Tibial nerve (tissue), 4 donors: ENCODE measurements around the gene GALK1.

Experiments
- EP300 ChIP-seq, 2 donors: sonication (generic); formaldehyde crosslinking; IDR thresholded peaks; one replicate each; pipeline ENCODE4 v1.6.1; 2017; ENCODE audit warnings: antibody characterized with exemption in 2 of 2, mild to moderate bottlenecking in 1 of 2
- POLR2A ChIP-seq, 2 donors: fragments of 450-650 bp; IDR thresholded peaks; one replicate each; pipeline ENCODE4 v1.6.1; 2017; ENCODE audit warnings: antibody characterized with exemption in 2 of 2, mild to moderate bottlenecking in 2 of 2, moderate library complexity in 2 of 2
- TF ChIP-seq, protein P1 (sequence below), 5 experiments: fragments of 200-600 bp in 3 of 5; fragments of 450-650 bp in 2 of 5; sonication (generic) in 3 of 5; IDR thresholded peaks; one replicate each; pipeline ENCODE4 v1.5.1; 2016 to 2019; ENCODE audit warnings: antibody characterized with exemption in 5 of 5, mild to moderate bottlenecking in 3 of 5, moderate library complexity in 2 of 5

DNA sequence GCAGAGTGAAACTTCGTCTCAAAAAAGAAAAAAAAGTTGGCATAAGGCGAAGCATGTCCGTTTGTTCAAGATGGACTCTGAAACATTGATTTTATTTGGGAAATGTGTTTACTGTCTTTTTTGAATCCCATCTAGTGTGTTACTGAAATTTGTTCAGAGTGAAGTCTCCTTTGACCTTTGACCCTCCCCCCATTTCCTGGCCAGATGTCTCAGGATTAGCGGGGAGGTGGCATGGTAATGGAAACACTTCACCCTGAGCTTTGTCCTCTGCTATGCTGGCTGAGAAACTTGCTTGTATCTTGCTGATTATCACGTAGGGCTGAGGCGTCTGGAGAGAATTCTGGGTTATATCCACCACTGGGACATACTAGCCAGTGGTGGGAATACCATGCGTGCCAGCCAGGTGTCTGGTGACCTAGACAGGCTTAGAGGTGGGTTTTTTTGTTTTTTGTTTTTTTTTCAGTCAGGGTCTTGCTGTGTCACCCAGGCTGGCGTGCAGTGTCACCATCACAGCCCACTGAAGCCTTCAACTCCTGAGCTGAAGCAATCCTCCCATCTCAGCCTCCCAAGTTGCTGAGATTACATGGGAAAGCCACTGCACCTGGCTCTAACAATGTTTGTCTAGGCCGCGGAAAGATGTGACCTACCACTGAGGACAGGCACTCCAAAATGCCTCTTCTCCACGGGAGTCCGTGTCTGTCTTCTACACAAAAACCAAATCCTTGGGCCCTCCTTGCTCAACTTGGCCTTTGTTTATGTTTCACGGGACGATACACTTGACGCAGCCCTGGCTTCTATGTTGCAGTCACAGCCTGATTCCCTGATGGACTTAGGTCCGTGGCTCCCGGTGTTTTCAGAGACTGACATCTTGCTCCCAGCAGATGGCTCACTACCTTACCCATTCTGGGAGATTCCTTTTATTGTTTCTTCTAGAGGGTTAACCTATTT lies 6.6 kb upstream of the GALK1 start:
- TF ChIP-seq, protein P1, sequence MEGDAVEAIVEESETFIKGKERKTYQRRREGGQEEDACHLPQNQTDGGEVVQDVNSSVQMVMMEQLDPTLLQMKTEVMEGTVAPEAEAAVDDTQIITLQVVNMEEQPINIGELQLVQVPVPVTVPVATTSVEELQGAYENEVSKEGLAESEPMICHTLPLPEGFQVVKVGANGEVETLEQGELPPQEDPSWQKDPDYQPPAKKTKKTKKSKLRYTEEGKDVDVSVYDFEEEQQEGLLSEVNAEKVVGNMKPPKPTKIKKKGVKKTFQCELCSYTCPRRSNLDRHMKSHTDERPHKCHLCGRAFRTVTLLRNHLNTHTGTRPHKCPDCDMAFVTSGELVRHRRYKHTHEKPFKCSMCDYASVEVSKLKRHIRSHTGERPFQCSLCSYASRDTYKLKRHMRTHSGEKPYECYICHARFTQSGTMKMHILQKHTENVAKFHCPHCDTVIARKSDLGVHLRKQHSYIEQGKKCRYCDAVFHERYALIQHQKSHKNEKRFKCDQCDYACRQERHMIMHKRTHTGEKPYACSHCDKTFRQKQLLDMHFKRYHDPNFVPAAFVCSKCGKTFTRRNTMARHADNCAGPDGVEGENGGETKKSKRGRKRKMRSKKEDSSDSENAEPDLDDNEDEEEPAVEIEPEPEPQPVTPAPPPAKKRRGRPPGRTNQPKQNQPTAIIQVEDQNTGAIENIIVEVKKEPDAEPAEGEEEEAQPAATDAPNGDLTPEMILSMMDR (IDR thresholded peaks at IDR 0.05) = no peak
- no peak for TF ChIP-seq POLR2A (IDR thresholded peaks at IDR 0.05)
- no peak for TF ChIP-seq EP300 (IDR thresholded peaks at IDR 0.05)
